Stimulated activated memory B cell treated with anti-CD40 and anti-IgM and Interleukin-4, amounts not matched to agents 10 μg/mL and 1 μg/mL and 100 μg/mL, for 72 hours (primary cell): Measurements from ENCODE around the gene ZNF516.

Source experiments
- ATAC-seq: fragments of 150-1000 bp; cut with Tn5 transposase; 2 replicates; pipeline ENCODE4 v1.10.0; 2021
- H3K27ac Mint-ChIP-seq: one replicate; pipeline ENCODE4 v1.8.0; 2022; ENCODE audit warnings: mild to moderate bottlenecking, mixed read lengths
- H3K27me3 Mint-ChIP-seq: one replicate; pipeline ENCODE4 v1.8.0; 2022; ENCODE audit warnings: mixed read lengths
- H3K36me3 Mint-ChIP-seq: one replicate; pipeline ENCODE4 v1.8.0; 2022; ENCODE audit warnings: mixed read lengths
- H3K4me1 Mint-ChIP-seq: one replicate; pipeline ENCODE4 v1.8.0; 2022; ENCODE audit warnings: mixed read lengths
- H3K4me3 Mint-ChIP-seq: one replicate; pipeline ENCODE4 v1.8.0; 2022; ENCODE audit warnings: mild to moderate bottlenecking, moderate library complexity, mixed read lengths
- H3K9me3 Mint-ChIP-seq: one replicate; pipeline ENCODE4 v1.8.0; 2022; ENCODE audit warnings: mixed read lengths

Gene ZNF516

GRCh38 chr18:76408480-76409067 lies 86.5 kb downstream of the ZNF516 start:
- Mint-ChIP-seq H3K4me1 (peaks cover 12% of the 10 kb centered on the region), H3K27me3 (no peaks in the 10 kb centered on the region), H3K36me3 (peaks cover 12% of the 10 kb centered on the region), H3K9me3 (no peaks in the 10 kb centered on the region), H3K27ac (no peak overlapping the region), H3K4me3 (no peak overlapping the region)
- no peak for ATAC-seq

- ATAC-seq = no peak
- peaks cover 12% of the 10 kb centered on the region for H3K4me1 Mint-ChIP-seq
- peaks cover 12% of the 10 kb centered on the region for H3K36me3 Mint-ChIP-seq
- H3K4me3 Mint-ChIP-seq = no peak overlapping the region
- H3K27ac Mint-ChIP-seq = no peak overlapping the region
- H3K27me3 Mint-ChIP-seq = no peaks in the 10 kb centered on the region
- H3K9me3 Mint-ChIP-seq = no peaks in the 10 kb centered on the region
Measured at GRCh38 chr18:76407681-76408080, 87.4 kb downstream of the ZNF516 start.

- ATAC-seq = no peak
- H3K27ac Mint-ChIP-seq = no peak overlapping the region
- H3K9me3 Mint-ChIP-seq = no peaks in the 10 kb centered on the region
- no peak overlapping the region for H3K4me3 Mint-ChIP-seq
- H3K4me1 Mint-ChIP-seq = peaks cover 12% of the 10 kb centered on the region
- peaks cover 12% of the 10 kb centered on the region for H3K36me3 Mint-ChIP-seq
- H3K27me3 Mint-ChIP-seq = no peaks in the 10 kb centered on the region
Measured at GRCh38 chr18:76406791-76407190, 88.3 kb downstream of the ZNF516 start.

- no peaks in the 10 kb centered on the region for H3K9me3 Mint-ChIP-seq
- peaks cover 12% of the 10 kb centered on the region for H3K36me3 Mint-ChIP-seq
- H3K27ac Mint-ChIP-seq = no peak overlapping the region
- no peak overlapping the region for H3K4me3 Mint-ChIP-seq
- no peak for ATAC-seq
- H3K4me1 Mint-ChIP-seq = peaks cover 5% of the 10 kb centered on the region
- no peaks in the 10 kb centered on the region for H3K27me3 Mint-ChIP-seq
Measured at GRCh38 chr18:76405681-76406356, 89.2 kb downstream of the ZNF516 start.

GRCh38 chr18:76405280-76405679 lies 89.8 kb downstream of the ZNF516 start:
- no peak for ATAC-seq
- Mint-ChIP-seq H3K4me3 (no peak overlapping the region), H3K9me3 (no peaks in the 10 kb centered on the region), H3K4me1 (no peaks in the 10 kb centered on the region), H3K36me3 (peaks cover 7% of the 10 kb centered on the region), H3K27ac (no peak overlapping the region), H3K27me3 (no peaks in the 10 kb centered on the region)

- no peaks in the 10 kb centered on the region for H3K4me1 Mint-ChIP-seq
- no peaks in the 10 kb centered on the region for H3K36me3 Mint-ChIP-seq
- no peak for ATAC-seq
- H3K9me3 Mint-ChIP-seq = no peaks in the 10 kb centered on the region
- H3K4me3 Mint-ChIP-seq = no peak overlapping the region
- no peak overlapping the region for H3K27ac Mint-ChIP-seq
- H3K27me3 Mint-ChIP-seq = no peaks in the 10 kb centered on the region
Measured at GRCh38 chr18:76404345-76404831, 90.7 kb downstream of the ZNF516 start.

- Mint-ChIP-seq H3K36me3 (no peaks in the 10 kb centered on the region), H3K4me1 (peaks cover 7% of the 10 kb centered on the region), H3K27me3 (no peaks in the 10 kb centered on the region), H3K9me3 (no peaks in the 10 kb centered on the region), H3K27ac (no peak overlapping the region), H3K4me3 (no peak overlapping the region)
- no peak for ATAC-seq
Measured at GRCh38 chr18:76402026-76402990, 92.7 kb downstream of the ZNF516 start.

GRCh38 chr18:76401498-76401897 lies 93.5 kb downstream of the ZNF516 start:
- no peaks in the 10 kb centered on the region for H3K27me3 Mint-ChIP-seq
- H3K9me3 Mint-ChIP-seq = no peaks in the 10 kb centered on the region
- H3K4me1 Mint-ChIP-seq = peaks cover 7% of the 10 kb centered on the region
- H3K4me3 Mint-ChIP-seq = no peak overlapping the region
- ATAC-seq = peak; percentile 100
- no peaks in the 10 kb centered on the region for H3K36me3 Mint-ChIP-seq
- no peak overlapping the region for H3K27ac Mint-ChIP-seq

- Mint-ChIP-seq H3K36me3 (no peaks in the 10 kb centered on the region), H3K4me3 (no peak overlapping the region), H3K4me1 (peaks cover 7% of the 10 kb centered on the region), H3K9me3 (no peaks in the 10 kb centered on the region), H3K27ac (no peak overlapping the region), H3K27me3 (no peaks in the 10 kb centered on the region)
- no peak for ATAC-seq
Measured at GRCh38 chr18:76399613-76400391, 95.2 kb downstream of the ZNF516 start.

- Mint-ChIP-seq H3K4me1 (peaks cover 7% of the 10 kb centered on the region), H3K27me3 (no peaks in the 10 kb centered on the region), H3K27ac (no peak overlapping the region), H3K9me3 (no peaks in the 10 kb centered on the region), H3K4me3 (no peak overlapping the region), H3K36me3 (no peaks in the 10 kb centered on the region)
- peak; percentile 67 for ATAC-seq
Measured at GRCh38 chr18:76398896-76399612, 96.0 kb downstream of the ZNF516 start.

GRCh38 chr18:76398295-76398694 lies 96.7 kb downstream of the ZNF516 start:
- no peak overlapping the region for H3K4me3 Mint-ChIP-seq
- no peaks in the 10 kb centered on the region for H3K36me3 Mint-ChIP-seq
- H3K4me1 Mint-ChIP-seq = peaks cover 7% of the 10 kb centered on the region
- no peaks in the 10 kb centered on the region for H3K9me3 Mint-ChIP-seq
- ATAC-seq = no peak
- H3K27ac Mint-ChIP-seq = no peak overlapping the region
- H3K27me3 Mint-ChIP-seq = no peaks in the 10 kb centered on the region

- ATAC-seq = no peak
- no peaks in the 10 kb centered on the region for H3K27me3 Mint-ChIP-seq
- no peak overlapping the region for H3K27ac Mint-ChIP-seq
- H3K4me1 Mint-ChIP-seq = peaks cover 7% of the 10 kb centered on the region
- H3K9me3 Mint-ChIP-seq = no peaks in the 10 kb centered on the region
- H3K36me3 Mint-ChIP-seq = no peaks in the 10 kb centered on the region
- no peak overlapping the region for H3K4me3 Mint-ChIP-seq
Measured at GRCh38 chr18:76397631-76398030, 97.4 kb downstream of the ZNF516 start.

- Mint-ChIP-seq H3K4me3 (no peak overlapping the region), H3K9me3 (no peaks in the 10 kb centered on the region), H3K36me3 (no peaks in the 10 kb centered on the region), H3K4me1 (peaks cover 7% of the 10 kb centered on the region), H3K27me3 (no peaks in the 10 kb centered on the region), H3K27ac (no peak overlapping the region)
- ATAC-seq = no peak
Measured at GRCh38 chr18:76396792-76397191, 98.2 kb downstream of the ZNF516 start.

GRCh38 chr18:76395609-76396008 lies 99.4 kb downstream of the ZNF516 start:
- no peaks in the 10 kb centered on the region for H3K27me3 Mint-ChIP-seq
- H3K9me3 Mint-ChIP-seq = no peaks in the 10 kb centered on the region
- H3K27ac Mint-ChIP-seq = no peak overlapping the region
- no peak for ATAC-seq
- H3K4me3 Mint-ChIP-seq = no peak overlapping the region
- peaks cover 7% of the 10 kb centered on the region for H3K4me1 Mint-ChIP-seq
- H3K36me3 Mint-ChIP-seq = no peaks in the 10 kb centered on the region
